GM19455 (cell line): ENCODE measurements around the gene SCAMP1.

ENCODE experiments used
- ATAC-seq: cut with Tn5 transposase; IDR thresholded peaks from one replicate; pipeline ENCODE4 v1.9.1; 2021; ENCODE audit not compliant: unreplicated experiment

SCAMP1 gene

DNA sequence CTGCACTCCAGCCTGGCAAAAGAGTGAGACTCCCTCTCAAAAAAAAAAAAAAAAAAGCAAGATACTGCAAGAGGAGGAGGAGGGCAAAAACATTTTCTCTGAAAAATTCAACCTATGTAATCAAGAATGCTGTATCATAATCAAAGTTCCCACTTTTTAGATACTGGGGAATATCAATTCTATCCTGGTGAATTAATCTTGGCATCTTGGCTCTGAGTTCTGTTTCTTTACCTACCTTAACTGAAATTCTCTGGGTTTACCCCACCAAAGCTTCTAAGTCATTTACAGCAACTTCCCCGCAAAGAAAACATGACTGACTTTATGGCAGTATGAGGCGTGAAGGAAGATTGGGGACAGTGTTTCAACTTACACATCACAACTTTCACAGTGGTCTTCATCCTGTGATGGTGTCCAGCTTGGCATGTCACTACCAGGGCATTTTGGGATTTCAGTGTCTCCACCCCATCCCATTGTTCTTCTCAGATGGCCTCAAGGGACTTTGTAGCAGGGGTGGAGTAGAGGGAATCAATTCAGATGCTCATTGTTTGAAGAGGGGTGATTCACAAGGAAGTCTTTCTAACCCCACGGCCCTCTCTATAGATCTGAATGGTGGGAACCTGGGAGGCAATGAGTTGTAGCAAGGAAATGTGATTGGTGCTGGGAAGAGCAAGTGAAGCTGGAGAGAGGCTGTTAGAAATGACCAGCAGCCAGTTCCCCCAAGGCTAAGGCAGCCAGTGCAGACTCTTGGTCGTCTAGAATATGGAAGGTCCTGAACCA, 130.5 kb downstream of the SCAMP1 start:
- no peak for ATAC-seq

GRCh38 chr5:78492224-78492623, 131.8 kb downstream of the SCAMP1 start:
- ATAC-seq: no peak

GRCh38 chr5:78492650-78493049, 132.2 kb downstream of the SCAMP1 start:
- ATAC-seq: no peak

- ATAC-seq: no peak
Measured at GRCh38 chr5:78495800-78496199, 135.4 kb downstream of the SCAMP1 start.

DNA sequence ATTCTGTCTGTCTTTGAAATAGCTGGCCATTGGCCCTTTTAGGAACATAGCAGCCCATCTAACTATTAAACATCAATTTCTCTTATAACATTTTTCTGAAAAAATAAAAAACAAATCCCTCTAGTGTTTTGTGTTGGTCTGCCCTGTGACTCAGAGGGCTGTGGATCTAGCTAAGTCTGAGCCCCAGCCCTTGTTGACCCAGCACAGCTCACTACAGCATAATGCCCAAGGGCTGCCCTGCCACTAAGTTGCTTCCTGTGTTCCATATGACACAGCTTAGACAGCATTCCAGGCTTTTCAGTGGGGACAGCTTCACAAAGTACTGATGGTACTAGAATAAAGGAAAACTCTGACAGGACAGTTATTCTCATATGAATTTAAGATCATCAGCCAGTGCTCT, 136.0 kb downstream of the SCAMP1 start:
- ATAC-seq: no peak

DNA sequence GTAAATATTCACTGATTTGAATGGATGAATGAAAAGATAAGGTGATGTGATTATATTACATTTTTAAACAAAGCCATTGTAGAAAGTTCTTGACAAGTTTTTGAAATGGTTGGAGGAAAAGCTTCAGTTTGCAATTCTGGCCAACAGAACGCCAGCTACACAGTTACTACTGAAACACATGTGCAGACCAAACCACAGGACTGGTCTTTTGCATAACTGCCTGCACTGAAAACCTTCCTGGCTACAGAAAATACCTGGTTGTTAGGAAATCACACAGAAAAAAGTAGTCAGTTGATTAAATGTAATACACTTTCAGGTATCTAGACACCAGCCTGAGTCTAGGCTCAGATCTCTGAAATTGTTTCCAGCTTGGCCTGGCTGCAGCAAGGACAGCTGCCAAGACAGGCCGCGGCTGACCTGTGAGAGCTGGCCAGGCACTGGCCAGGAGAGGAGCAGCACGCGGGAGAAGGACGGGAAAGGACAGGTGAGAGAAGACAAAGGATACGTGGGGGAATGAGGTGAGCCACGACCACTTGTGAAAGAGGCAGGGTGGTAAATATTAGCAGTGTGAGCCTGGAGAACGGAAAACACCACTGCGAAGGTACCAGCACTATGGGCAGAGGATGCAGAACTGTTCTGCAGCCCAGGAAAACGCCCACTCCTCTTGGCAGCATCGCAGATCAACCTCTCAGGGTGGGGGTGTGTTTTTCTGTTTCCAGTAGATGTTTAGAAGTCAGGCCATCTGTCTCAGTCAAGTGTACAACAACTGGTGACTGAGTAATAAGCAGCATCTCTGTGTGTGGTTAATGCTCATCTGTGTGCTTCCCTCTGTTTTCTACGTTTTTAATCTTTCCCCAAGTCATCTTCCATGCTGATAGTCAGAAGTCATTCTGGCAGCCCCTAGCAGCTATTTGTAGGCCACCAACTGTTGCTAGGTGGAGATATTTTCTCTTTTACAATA, 137.4 kb downstream of the SCAMP1 start:
- no peak for ATAC-seq

GRCh38 chr5:78499485-78499884, 139.1 kb downstream of the SCAMP1 start:
- ATAC-seq: no peak

DNA sequence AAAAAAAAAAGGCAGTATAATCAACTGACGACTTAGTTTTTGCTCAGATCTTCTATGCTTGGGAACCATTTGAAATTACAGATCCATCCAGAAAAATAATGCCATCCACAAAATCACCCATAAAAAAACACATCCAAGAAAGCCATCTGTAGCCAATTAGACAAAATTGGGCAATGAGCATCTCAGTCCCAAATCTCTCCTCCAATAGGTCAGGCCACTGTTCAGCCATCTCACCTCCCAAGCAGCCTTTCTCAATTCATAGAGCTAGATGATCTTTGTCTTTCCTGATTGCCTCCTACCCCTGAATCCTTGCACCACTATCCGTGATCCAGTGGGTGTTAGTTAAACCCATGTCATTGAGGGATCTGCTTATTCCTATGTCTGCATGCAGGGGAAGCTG, 139.6 kb downstream of the SCAMP1 start:
- ATAC-seq: no peak

- no peak for ATAC-seq
Measured at GRCh38 chr5:78500871-78501270, 140.5 kb downstream of the SCAMP1 start.

DNA sequence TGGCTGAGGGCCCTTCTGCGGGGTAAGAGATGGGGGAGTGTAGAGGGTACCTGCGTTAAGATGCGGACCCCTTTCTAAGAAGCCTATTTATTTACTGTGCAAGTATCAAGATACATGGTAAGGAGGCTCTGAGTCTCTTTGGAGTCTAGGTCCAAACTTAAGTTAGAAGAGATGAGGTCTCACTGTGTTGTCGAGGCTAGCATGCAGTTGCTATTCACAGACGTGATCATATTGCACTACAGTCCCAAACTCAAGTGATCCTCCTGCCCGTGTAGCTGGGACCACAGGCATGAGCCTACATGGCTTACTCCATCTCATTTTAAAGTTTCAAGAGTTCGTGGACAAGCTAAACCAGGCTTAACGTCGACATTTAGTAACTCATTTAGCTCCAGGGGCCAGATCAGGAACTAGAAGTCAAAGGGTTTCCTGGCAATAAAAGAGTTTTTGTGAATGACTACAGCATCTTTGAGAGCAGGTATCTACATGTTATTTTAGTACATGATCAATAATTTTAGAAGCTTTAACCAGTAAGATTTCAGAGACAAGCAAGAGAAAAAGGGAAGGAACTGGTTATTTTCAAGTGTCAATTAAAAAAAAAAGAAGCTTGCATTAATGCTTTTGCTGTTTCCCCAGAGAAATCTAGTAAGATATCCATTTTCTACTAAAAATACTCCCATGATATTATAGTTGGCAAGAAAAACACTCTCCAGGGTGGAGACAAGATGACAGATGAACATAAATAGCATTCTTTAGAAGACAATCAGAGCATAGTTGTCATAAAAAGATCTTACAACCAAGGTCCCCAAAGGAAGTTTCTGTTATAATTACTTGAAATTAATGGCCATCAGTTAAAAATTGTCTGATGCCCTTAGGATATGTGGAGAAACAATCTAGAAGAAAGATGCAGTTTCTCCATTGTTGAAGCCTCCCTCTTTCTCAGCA, 141.3 kb downstream of the SCAMP1 start:
- ATAC-seq: no peak

- no peak for ATAC-seq
Measured at GRCh38 chr5:78503958-78504653, 143.7 kb downstream of the SCAMP1 start.

DNA sequence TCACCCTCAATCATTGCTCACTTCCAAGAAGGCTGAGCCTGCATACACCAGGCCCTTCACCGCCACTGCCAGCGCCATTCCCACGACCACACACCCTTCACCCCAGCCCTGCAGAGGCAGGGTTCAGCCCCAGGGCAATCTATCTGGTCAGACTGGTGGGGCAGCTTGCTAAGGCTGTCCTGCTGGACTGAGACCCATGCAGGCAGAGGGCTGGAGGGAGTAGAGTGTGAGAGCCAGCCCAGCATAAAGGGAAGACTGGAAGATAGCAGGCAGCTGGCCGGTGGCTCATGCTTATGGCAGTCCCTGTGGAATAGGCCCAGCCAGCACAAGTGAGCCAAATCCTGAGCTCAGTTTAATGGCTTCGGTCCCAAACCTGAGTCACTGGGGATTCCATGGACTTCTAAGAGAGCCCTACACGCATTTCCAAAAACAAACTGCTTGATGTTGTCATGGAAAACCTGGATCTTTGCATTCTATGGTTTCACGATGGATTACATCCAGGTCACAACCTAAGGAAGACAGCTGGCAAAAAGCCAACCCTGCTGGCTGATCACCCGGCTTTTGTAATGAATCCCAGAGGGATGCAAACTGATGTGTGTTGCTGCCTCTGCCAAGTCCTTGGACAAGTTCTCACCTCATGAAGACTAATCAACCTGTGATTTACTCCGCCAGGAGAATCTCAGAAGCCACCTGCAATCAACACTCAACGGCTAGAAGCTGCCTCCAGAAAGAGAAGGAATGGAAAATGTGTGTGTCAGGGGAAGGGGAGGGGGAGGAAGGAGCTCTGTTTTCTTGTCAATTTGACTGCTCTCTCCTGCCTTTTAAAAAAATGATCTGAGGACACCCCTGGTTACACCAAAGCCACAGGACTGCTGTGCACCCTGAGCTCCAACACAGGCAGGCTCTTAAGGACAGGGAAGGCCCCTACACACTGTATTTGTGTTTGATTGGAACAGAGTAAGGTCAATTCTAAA, 144.6 kb downstream of the SCAMP1 start:
- ATAC-seq: no peak

DNA sequence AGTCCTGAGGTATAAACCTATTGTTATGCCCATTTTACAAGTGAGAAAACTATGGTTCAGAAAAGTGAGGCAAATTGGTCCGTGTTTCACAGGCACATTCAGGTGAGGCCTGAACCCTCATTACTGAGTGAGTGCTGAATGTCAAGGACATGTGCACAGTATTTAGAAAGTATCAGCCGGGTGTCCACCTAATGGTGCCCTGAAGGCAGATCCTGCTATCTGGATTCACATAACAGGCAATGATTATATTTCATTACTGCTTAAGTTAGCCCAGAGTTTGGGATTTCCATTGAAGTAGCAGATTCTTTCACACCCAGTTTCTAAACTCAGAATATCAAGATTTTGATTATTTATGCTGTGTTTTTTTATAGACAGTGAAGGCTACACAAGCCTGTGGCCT, 145.4 kb downstream of the SCAMP1 start:
- ATAC-seq: no peak

DNA sequence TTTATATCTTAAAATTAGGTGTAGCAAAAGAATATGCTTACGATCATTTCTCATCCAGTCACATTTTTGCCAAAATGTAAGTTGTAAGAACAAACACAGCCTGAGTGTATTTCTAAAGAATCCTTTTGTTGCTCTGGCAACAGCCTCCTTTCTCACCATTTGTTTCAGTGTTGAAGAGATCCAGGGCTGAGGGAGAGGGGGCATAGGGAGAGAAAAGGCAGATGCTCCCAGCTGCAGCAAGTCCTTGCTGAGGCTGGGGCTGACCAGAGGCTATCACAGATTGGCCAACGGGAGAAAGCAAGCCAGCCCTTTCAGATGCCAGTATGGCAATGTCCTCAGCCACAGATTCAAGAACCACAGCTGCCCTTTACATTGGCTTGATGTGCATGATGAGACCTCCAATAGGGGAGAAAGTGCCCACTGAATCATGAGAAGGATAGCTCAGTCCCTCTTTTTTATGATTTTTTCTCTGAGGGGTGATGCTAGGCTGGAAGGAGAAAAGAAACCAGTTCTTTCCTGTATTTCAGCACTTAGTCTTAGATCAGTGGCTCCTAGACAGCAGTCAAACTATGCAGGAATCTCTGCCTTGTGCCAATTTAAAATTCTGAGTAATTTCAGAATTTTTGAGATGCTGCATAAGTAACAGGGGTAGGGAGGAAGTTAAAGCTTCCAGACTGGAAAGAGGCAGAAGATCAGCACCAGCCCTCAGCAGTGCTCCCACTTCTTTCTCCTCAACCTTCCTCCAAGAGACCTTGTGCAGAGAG, 146.0 kb downstream of the SCAMP1 start:
- no peak for ATAC-seq

DNA sequence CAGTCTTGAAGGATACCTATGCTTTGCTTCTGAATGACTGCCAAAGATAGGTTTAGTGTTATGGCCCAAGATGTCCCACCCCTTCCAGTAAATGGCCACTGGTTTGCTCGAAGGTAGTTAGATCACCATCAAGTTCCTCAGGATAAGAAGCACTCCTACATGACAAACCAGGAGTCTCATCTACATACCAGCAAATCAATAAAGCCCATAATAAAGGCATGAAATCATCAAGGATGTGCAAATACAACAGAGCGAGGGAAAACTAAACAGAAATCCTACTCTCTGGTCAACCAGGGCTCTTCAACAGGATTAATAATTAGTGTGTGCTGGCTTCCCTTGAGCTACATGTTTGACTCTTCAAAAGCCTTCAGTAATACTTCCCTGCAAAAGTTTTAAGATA, 147.1 kb downstream of the SCAMP1 start:
- no peak for ATAC-seq

DNA sequence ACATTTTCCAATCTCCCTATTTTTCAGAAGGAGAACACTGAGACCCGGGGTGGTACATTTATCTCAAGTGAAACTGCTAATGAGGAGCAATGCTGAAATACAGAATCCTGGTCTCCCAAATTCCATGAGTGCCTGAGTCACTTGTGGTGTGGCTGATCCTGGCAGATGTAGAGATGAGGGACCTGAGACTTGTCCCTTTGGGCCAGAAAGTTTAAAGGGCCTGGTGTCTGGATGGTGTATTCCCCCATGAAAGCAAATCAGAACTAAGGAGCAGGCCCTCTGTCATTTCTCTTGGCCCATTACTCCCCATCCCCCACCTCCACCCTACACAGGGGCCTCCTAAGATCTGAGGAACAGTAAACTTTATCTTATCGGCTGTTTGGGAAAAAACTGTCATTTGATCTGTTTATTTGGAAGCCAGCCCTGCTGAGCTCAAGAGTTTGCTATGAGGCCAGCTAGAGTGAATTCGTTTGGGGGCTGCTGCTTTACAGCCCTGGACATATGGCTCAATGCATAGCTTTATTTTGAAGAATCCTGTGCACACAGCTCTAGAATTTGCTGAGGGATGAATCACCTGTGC, 147.9 kb downstream of the SCAMP1 start:
- no peak for ATAC-seq

DNA sequence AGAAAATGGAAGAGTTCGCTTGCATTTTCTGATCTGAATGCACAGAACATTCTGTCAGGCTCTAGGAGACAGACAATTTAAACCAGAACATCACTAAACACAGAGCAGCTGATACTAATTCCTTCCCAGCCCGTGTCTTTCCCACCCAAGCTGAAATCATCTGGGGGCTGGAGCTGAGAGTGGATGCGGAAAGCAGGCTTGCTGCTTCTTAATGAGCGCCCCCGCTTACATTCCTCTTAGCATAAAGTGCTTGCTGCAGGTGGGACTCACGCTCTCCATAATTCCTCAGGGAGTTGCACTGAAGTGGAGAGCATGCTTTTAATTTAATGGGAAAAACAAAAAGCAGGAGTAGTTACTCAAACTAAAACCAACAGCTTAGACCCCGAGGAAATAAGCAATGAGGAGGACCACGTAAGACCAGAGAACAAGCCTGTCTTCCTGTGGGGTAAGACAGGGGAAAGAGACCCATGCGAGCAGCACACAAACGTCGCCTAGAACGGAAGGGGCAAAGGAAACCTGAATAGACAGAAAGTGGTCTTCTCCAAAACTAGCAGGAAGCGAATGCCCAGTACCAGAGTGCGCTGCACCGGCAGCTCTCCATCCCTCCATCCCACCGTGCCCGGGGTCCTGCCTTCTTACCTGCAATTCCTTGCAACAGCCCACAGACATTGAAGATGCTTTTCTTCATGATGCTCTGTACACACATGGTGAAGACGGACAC, 148.9 kb downstream of the SCAMP1 start:
- no peak for ATAC-seq
